HepG2 (cell line): ENCODE data around the gene SRRM3. TPM values are rescaled to one million over a fixed set of nuclear protein-coding genes. Genes with fewer than 3 reads are reported as not detected.

ENCODE experiments used
- ATAC-seq: fragments of 200-7000 bp; cut with Tn5 transposase; 3 replicates; pipeline ENCODE4 v1.9.1; 2020; ENCODE audit warnings: mild to moderate bottlenecking, moderate library complexity
- BruUV-seq: library from RNA; stranded (reverse); fragments of 400-500 nt; replicated peaks from 2 replicates; lab custom pipeline; 2021; lab: Mats Ljungman, UMichigan
- CTCF ChIA-PET: fragments of 300-600 bp; formaldehyde crosslinking; extraction: SDS; loops from one replicate; lab custom pipeline; 2021; ENCODE audit warnings: low total read pairs, inconsistent platforms, low intra/inter-chr PET ratio; lab: Yijun Ruan, JAX
- POLR2A ChIA-PET: fragments of 350-600 bp; sonication (Branson Sonifier 250); formaldehyde crosslinking; loops from one replicate; lab custom pipeline; 2020; ENCODE audit warnings: antibody characterized with exemption, inconsistent platforms; lab: Yijun Ruan, JAX
- DNase-seq: peaks from one replicate; pipeline ENCODE4 v3.0.0-alpha.2; 2015; ENCODE audit warnings: low spot score
- FAIRE-seq: peaks from 3 replicates; lab custom pipeline; 2011; peaks lifted over from hg19 to GRCh38; lab: Jason Lieb, UNC
- H2AFZ ChIP-seq: one replicate; pipeline ENCODE4 v1.6.1; 2011; ENCODE audit warnings: low read length, inconsistent platforms
- H3K27ac ChIP-seq: fragments of 300-600 bp; 3 replicates; pipeline ENCODE4 v1.8.0; 2011; ENCODE audit warnings: mixed run types, mild to moderate bottlenecking, mixed read lengths, low read length, inconsistent platforms; ENCODE audit not compliant: insufficient read depth; ENCODE audit errors: extremely low read length
- H3K27me3 ChIP-seq, 2 experiments: fragments of 200-600 bp in 1 of 2; 2 replicates in 1 of 2; 3 replicates in 1 of 2; pipeline versions ENCODE4 v1.6.0 to v1.8.0; 2011; ENCODE audit warnings: low read length in 2 of 2, mild to moderate bottlenecking in 2 of 2, moderate library complexity in 2 of 2, inconsistent platforms in 1 of 2; ENCODE audit not compliant: insufficient read depth in 2 of 2, control insufficient read depth in 1 of 2
- H3K36me3 ChIP-seq, 2 experiments: fragments of 200-600 bp in 1 of 2; replicated peaks in 1 of 2; 2 replicates in 1 of 2; 3 replicates in 1 of 2; pipeline versions ENCODE4 v1.5.1 to v1.8.0; 2011; ENCODE audit warnings: low read length in 2 of 2, inconsistent platforms in 1 of 2; ENCODE audit not compliant: insufficient read depth in 2 of 2, control insufficient read depth in 1 of 2
- H3K4me1 ChIP-seq: 2 replicates; pipeline ENCODE4 v1.5.1; 2012; ENCODE audit warnings: low read length, inconsistent platforms; ENCODE audit not compliant: insufficient read depth
- H3K4me2 ChIP-seq: 2 replicates; pipeline ENCODE4 v1.6.0; 2011; ENCODE audit warnings: low read depth, low read length, inconsistent platforms
- H3K4me3 ChIP-seq, 3 experiments: fragments of 200-600 bp in 1 of 3; sonication (generic), shearing (Covaris generic) in 1 of 3; replicated peaks in 1 of 3; 2 replicates each; pipeline ENCODE4 v1.5.1; 2011 to 2016; ENCODE audit warnings: low read length in 3 of 3, inconsistent platforms in 2 of 3, low read depth in 2 of 3, mild to moderate bottlenecking in 2 of 3, control low read depth in 1 of 3, mixed read lengths in 1 of 3; ENCODE audit not compliant: insufficient read depth in 1 of 3
- H3K79me2 ChIP-seq: one replicate; pipeline ENCODE4 v1.6.1; 2011; ENCODE audit warnings: low read length, inconsistent platforms; ENCODE audit not compliant: insufficient read depth
- H3K9ac ChIP-seq: 2 replicates; pipeline ENCODE4 v1.6.0; 2011; ENCODE audit warnings: mild to moderate bottlenecking, low read depth, low read length, inconsistent platforms; ENCODE audit not compliant: insufficient read depth
- H3K9me3 ChIP-seq: 2 replicates; pipeline ENCODE4 v1.5.1; 2012; ENCODE audit warnings: mild to moderate bottlenecking, low read length
- H4K20me1 ChIP-seq: 2 replicates; pipeline ENCODE4 v1.6.0; 2011; ENCODE audit warnings: inconsistent platforms, mild to moderate bottlenecking, low read length, moderate library complexity; ENCODE audit not compliant: insufficient read depth
- ATF1 ChIP-seq: IDR thresholded peaks from 2 replicates; pipeline ENCODE4 v1.6.1; 2016; ENCODE audit warnings: mild to moderate bottlenecking, control low read depth
- DPF2 ChIP-seq: sonication (generic); formaldehyde crosslinking; IDR thresholded peaks from 2 replicates; pipeline ENCODE4 v1.4.0; 2020; ENCODE audit warnings: mild to moderate bottlenecking, low read depth, missing genetic modification reagents, borderline replicate concordance
- RBFOX2 ChIP-seq: fragments of 200-400 bp; formaldehyde crosslinking; IDR thresholded peaks from 2 replicates; pipeline ENCODE4 v1.6.1; 2017; ENCODE audit warnings: low read depth, mild to moderate bottlenecking, low read length
- SNAPC4 ChIP-seq: sonication (generic); formaldehyde crosslinking; IDR thresholded peaks from 2 replicates; pipeline ENCODE4 v1.4.0; 2020; ENCODE audit warnings: mild to moderate bottlenecking, missing genetic modification reagents
- ZNF24 ChIP-seq: fragments of 450-650 bp; IDR thresholded peaks from 2 replicates; pipeline ENCODE4 v1.6.1; 2017; ENCODE audit warnings: antibody characterized with exemption, mild to moderate bottlenecking
- ZNF713 ChIP-seq: sonication (generic); formaldehyde crosslinking; IDR thresholded peaks from 2 replicates; pipeline ENCODE4 v1.4.0; 2020; ENCODE audit warnings: mild to moderate bottlenecking, missing genetic modification reagents
- ZNF768 ChIP-seq: sonication (generic); formaldehyde crosslinking; IDR thresholded peaks from 2 replicates; pipeline ENCODE4 v1.4.0; 2020; ENCODE audit warnings: missing genetic modification reagents
- WGBS: methylation state at CpG from one replicate; pipeline ENCODE4 v1.1.6; 2017; ENCODE audit warnings: low lambda C conversion rate; 5-methylcytosine and 5-hydroxymethylcytosine counted together
- in situ Hi-C: cut with HindIII; loops from 2 replicates; pipeline ENCODE4 v1.10.0; 2017; ENCODE audit warnings: low pct_unique_long_range_greater_than_20kb; ENCODE audit not compliant: extremely low pct_ligation_motif_present
- intact Hi-C: fragments of 100-400 bp; cut with micrococcal nuclease; formaldehyde crosslinking; loops from one replicate; pipeline ENCODE4 v1.10.0; 2022; ENCODE audit not compliant: unreplicated experiment
- polyA plus RNA-seq, 8 experiments: library from polyadenylated mRNA; depleted of rRNA in 3 of 8; stranded (reverse) in 7 of 8; unstranded in 1 of 8; fragments of >200 nt; fragmentation: Illumina TruSeq in 4 of 8; extraction: Trizol in 4 of 8; gene quantifications; 2 replicates each; pipeline versions ENCODE4 v1.2.1 to v1.2.3, GENCODE V29; 2011 to 2016; ENCODE audit warnings: low read depth in 4 of 8, missing spikeins in 1 of 8, mixed read lengths in 1 of 8; ENCODE audit not compliant: insufficient read depth in 1 of 8
- total RNA-seq, 5 experiments: library from RNA; depleted of rRNA; stranded (reverse); fragments of >200 nt; fragmentation: Illumina TruSeq; extraction: Trizol; gene quantifications; 2 replicates each; pipeline ENCODE4 v1.2.3, GENCODE V29; 2016; ENCODE audit warnings: low read depth in 1 of 5
- TF ChIP-seq, protein P1 (sequence below): sonication (generic); formaldehyde crosslinking; IDR thresholded peaks from 2 replicates; pipeline ENCODE4 v1.4.0; 2020; ENCODE audit warnings: mild to moderate bottlenecking, missing genetic modification reagents
- TF ChIP-seq, protein P2 (sequence below): sonication (generic); formaldehyde crosslinking; IDR thresholded peaks from 2 replicates; pipeline ENCODE4 v1.9.0; 2022; ENCODE audit warnings: low read depth, missing genetic modification reagents

The SRRM3 gene
- total and polyA plus RNA-seq, 2 of the 13 experiments (the other 11 are each of a cell fraction or from before 2014, with no cell fraction given), result 0.13 to 0.54 TPM

GRCh38 chr7:76283254-76284159 is 81.8 kb downstream of the SRRM3 start (continued):
- TF ChIP-seq SNAPC4 (CRISPR knock-in tag), result no peak
- peak; percentile 93 for TF ChIP-seq ZNF768 (CRISPR knock-in tag)

DNA sequence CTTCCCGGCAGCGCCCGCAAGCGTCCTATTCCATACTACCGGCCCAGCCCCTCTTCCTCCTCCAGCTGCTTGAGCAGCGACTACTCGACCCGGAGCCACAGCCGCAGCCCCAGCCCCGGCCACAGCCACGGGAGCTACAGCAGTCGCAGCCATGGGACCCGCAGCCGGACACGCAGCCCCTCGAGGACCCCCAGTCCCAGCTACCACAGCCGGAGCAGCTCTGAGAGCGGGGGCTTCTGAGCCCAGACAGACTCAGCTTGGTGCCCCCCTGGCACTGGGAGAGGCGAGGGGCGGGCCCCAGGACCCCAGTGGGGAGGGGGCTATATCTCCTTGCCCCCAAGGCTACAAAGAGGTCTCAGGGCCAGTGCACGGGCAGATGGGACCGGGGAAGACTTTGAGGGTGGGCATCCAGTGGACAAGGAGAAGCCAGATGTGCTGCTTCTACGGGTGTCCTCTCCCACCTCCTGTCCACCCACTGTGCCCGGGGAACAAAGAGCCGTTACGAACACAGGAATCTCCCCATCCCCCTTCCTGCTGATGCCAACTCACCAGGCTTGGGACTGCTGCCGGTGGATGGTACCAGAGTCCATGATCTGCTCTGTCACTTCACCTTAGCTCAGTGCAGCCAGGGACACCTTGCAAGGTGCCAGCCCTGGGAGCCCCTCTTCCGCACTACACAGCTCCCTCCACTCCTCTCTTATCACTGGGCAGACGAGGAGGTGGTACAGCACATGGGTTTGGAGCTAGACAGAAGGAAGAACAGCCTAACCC is 84.1 kb downstream of the SRRM3 start:
- H3K4me1 ChIP-seq, result peaks cover 40% of the 10 kb centered on the region
- CTCF ChIA-PET, result interaction anchor here (1.3 kb wide), 1 partner anchor 28 kb away, joined by 6 read pairs; no protein-coding TSS in a partner anchor
- H3K27me3 ChIP-seq, result peaks cover 8 to 50% of the 10 kb centered on the region in 2 experiments
- DNase-seq (no peak), FAIRE-seq (no peak), ATAC-seq (0 out of 3 replicates have a peak, but pooled peaks have one; percentile 6)
- no peak overlapping the region for H3K4me3 ChIP-seq
- no peaks in the 10 kb centered on the region for H3K36me3 ChIP-seq
- H3K9me3 ChIP-seq, result no peaks in the 10 kb centered on the region
- H4K20me1 ChIP-seq, result no peaks in the 10 kb centered on the region
- POLR2A ChIA-PET, result no interaction called here
- WGBS, result 38% methylated on average over 14 of the region's 29 CpGs
- H2AFZ ChIP-seq, result no peak overlapping the region
- H3K9ac ChIP-seq, result no peak overlapping the region
- BruUV-seq, result no TSS peak
- H3K4me2 ChIP-seq, result no peak overlapping the region
- in situ Hi-C loops, result no loop called here
- intact Hi-C loops, result no loop called here
- H3K27ac ChIP-seq, result no peak overlapping the region
- no peaks in the 10 kb centered on the region for H3K79me2 ChIP-seq
- no peak for TF ChIP-seq DPF2 (CRISPR knock-in tag)
- TF ChIP-seq, protein P1, sequence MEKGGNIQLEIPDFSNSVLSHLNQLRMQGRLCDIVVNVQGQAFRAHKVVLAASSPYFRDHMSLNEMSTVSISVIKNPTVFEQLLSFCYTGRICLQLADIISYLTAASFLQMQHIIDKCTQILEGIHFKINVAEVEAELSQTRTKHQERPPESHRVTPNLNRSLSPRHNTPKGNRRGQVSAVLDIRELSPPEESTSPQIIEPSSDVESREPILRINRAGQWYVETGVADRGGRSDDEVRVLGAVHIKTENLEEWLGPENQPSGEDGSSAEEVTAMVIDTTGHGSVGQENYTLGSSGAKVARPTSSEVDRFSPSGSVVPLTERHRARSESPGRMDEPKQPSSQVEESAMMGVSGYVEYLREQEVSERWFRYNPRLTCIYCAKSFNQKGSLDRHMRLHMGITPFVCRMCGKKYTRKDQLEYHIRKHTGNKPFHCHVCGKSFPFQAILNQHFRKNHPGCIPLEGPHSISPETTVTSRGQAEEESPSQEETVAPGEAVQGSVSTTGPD (CRISPR knock-in tag), result no peak
- TF ChIP-seq ATF1 (CRISPR knock-in tag), result no peak
- TF ChIP-seq ZNF24, result no peak
- TF ChIP-seq ZNF713 (CRISPR knock-in tag), result no peak
- TF ChIP-seq RBFOX2, result no peak
- TF ChIP-seq, protein P2, sequence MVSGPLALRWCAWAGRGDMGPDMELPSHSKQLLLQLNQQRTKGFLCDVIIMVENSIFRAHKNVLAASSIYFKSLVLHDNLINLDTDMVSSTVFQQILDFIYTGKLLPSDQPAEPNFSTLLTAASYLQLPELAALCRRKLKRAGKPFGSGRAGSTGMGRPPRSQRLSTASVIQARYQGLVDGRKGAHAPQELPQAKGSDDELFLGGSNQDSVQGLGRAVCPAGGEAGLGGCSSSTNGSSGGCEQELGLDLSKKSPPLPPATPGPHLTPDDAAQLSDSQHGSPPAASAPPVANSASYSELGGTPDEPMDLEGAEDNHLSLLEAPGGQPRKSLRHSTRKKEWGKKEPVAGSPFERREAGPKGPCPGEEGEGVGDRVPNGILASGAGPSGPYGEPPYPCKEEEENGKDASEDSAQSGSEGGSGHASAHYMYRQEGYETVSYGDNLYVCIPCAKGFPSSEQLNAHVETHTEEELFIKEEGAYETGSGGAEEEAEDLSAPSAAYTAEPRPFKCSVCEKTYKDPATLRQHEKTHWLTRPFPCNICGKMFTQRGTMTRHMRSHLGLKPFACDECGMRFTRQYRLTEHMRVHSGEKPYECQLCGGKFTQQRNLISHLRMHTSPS (CRISPR knock-in tag), result 0 out of 2 replicates have a peak, but pooled peaks have one; percentile 41
